Panc1 (cell line): Measurements from ENCODE around the gene CFAP77. TPM values are rescaled to one million over a fixed set of nuclear protein-coding genes. Genes with fewer than 3 reads are reported as not detected.

ENCODE experiments used
- ATAC-seq: fragments of 200-7000 bp; cut with Tn5 transposase; 2 replicates; pipeline ENCODE4 v1.9.1; 2020; ENCODE audit warnings: mild to moderate bottlenecking, moderate library complexity
- BruUV-seq: library from RNA; stranded (reverse); fragments of 400-500 nt; replicated peaks from 2 replicates; lab custom pipeline; 2021; lab: Mats Ljungman, UMichigan
- CTCF ChIA-PET: fragments of 300-600 bp; sonication (Branson Sonifier 250); formaldehyde crosslinking; loops from one replicate; lab custom pipeline; 2022; ENCODE audit warnings: antibody characterized with exemption; lab: Charles Lee
- POLR2A ChIA-PET: fragments of 300-600 bp; sonication (Branson Sonifier 250); formaldehyde crosslinking; loops from one replicate; lab custom pipeline; 2022; ENCODE audit warnings: antibody characterized with exemption; lab: Charles Lee
- DNase-seq: peaks from one replicate; pipeline ENCODE4 v3.0.0-alpha.2; 2010; ENCODE audit warnings: low read depth, low spot score
- H3K27ac ChIP-seq: 2 replicates; pipeline ENCODE4 v1.5.1; 2011; ENCODE audit warnings: mild to moderate bottlenecking, low read length, inconsistent platforms
- H3K27me3 ChIP-seq: fragments of 200-500 bp; sonication (Bioruptor generic); 2 replicates; pipeline ENCODE4 v1.6.0; 2014; ENCODE audit warnings: low read length, inconsistent platforms; ENCODE audit not compliant: control insufficient read depth, insufficient read depth
- H3K36me3 ChIP-seq: fragments of 200-500 bp; sonication (Bioruptor generic); 2 replicates; pipeline ENCODE4 v1.5.1; 2014; ENCODE audit warnings: inconsistent platforms, mild to moderate bottlenecking, low read length, moderate library complexity; ENCODE audit not compliant: control insufficient read depth, insufficient read depth
- H3K4me1 ChIP-seq: 2 replicates; pipeline ENCODE4 v1.5.1; 2011; ENCODE audit warnings: inconsistent platforms, mild to moderate bottlenecking, low read length, moderate library complexity; ENCODE audit not compliant: control insufficient read depth, insufficient read depth
- H3K4me3 ChIP-seq, 2 experiments: 2 replicates each; pipeline ENCODE4 v1.5.1; 2011 to 2012; ENCODE audit warnings: low read depth in 2 of 2, low read length in 2 of 2, mild to moderate bottlenecking in 2 of 2, inconsistent platforms in 1 of 2, moderate library complexity in 1 of 2
- H3K9me3 ChIP-seq: fragments of 200-500 bp; sonication (Bioruptor generic); 2 replicates; pipeline ENCODE4 v1.5.1; 2014; ENCODE audit warnings: low read depth, mild to moderate bottlenecking, inconsistent platforms, low read length, moderate library complexity; ENCODE audit not compliant: control insufficient read depth, insufficient read depth
- CTCF ChIP-seq: fragments of 450-650 bp; IDR thresholded peaks from 2 replicates; pipeline ENCODE4 v1.5.1; 2017; ENCODE audit warnings: mild to moderate bottlenecking
- POLR2AphosphoS5 ChIP-seq: IDR thresholded peaks from 2 replicates; pipeline ENCODE4 v1.6.1; 2012; ENCODE audit warnings: mild to moderate bottlenecking, low read depth, low read length, moderate library complexity
- REST ChIP-seq, 2 experiments: IDR thresholded peaks; 2 replicates each; pipeline ENCODE4 v1.6.1; 2011 to 2012; ENCODE audit warnings: low read depth in 2 of 2, control low read depth in 1 of 2, low read length in 1 of 2, mild to moderate bottlenecking in 1 of 2, moderate library complexity in 1 of 2; ENCODE audit not compliant: insufficient read depth in 1 of 2
- SIN3A ChIP-seq: IDR thresholded peaks from 2 replicates; pipeline ENCODE4 v1.6.1; 2012; ENCODE audit warnings: low read depth, mild to moderate bottlenecking, low read length, moderate library complexity, borderline replicate concordance; ENCODE audit not compliant: insufficient read depth
- TCF7L2 ChIP-seq: IDR thresholded peaks from 2 replicates; pipeline ENCODE4 v1.6.1; 2011; ENCODE audit warnings: mild to moderate bottlenecking, low read depth, low read length, inconsistent platforms
- in situ Hi-C: cut with HindIII; loops from 2 replicates; pipeline ENCODE4 v1.10.0; 2016; ENCODE audit warnings: low sequenced_read_pairs, low pct_unique_long_range_greater_than_20kb
- intact Hi-C: fragments of 100-400 bp; cut with micrococcal nuclease; formaldehyde crosslinking; loops from one replicate; pipeline ENCODE4 v1.10.0; 2022; ENCODE audit not compliant: unreplicated experiment
- total RNA-seq: library from RNA; stranded (reverse); gene quantifications from one replicate; pipeline ENCODE4 v1.2.1, GENCODE V29; 2021; ENCODE audit not compliant: unreplicated experiment

Gene CFAP77
- total RNA-seq, 1 experiment from 2014 or later, result not detected

GRCh38 chr9:132615774-132616173 lies 205.8 kb downstream of the CFAP77 start:
- DNase-seq, result no peak
- Histone ChIP-seq H3K36me3 (peaks cover 20% of the 10 kb centered on the region), H3K4me3 (no peak overlapping the region), H3K9me3 (no peaks in the 10 kb centered on the region), H3K4me1 (no peaks in the 10 kb centered on the region), H3K27ac (no peak overlapping the region), H3K27me3 (no peaks in the 10 kb centered on the region)
- TF ChIP-seq POLR2AphosphoS5 (no peak), CTCF (no peak), REST (IDR thresholded peaks at IDR 0.05; ENCODE audit: insufficient read depth in 1 of 2, low read depth in 2 of 2, low read length in 1 of 2) (no peak), TCF7L2 (no peak), SIN3A (no peak)
- POLR2A ChIA-PET, result interaction anchor here (0.6 kb wide), 1 partner anchor 81 kb away, joined by 3 read pairs; no protein-coding TSS in a partner anchor
- in situ Hi-C loops (no loop called here), intact Hi-C loops (no loop called here)
- no peak for ATAC-seq
- CTCF ChIA-PET, result no interaction called here
- BruUV-seq, result no TSS peak

- peaks cover 20% of the 10 kb centered on the region for H3K36me3 ChIP-seq
- H3K9me3 ChIP-seq, result no peaks in the 10 kb centered on the region
- no peaks in the 10 kb centered on the region for H3K4me1 ChIP-seq
- intact Hi-C loops, result no loop called here
- no peak overlapping the region for H3K27ac ChIP-seq
- no TSS peak for BruUV-seq
- ChIA-PET POLR2A (no interaction called here), CTCF (no interaction called here)
- ATAC-seq (no peak), DNase-seq (no peak)
- in situ Hi-C loops, result no loop called here
- no peak for TF ChIP-seq POLR2AphosphoS5
- TF ChIP-seq REST (IDR thresholded peaks at IDR 0.05; ENCODE audit: insufficient read depth in 1 of 2, low read depth in 2 of 2, low read length in 1 of 2), result no peak
- TF ChIP-seq TCF7L2, result no peak
- TF ChIP-seq SIN3A, result no peak
- no peak for TF ChIP-seq CTCF
- H3K27me3 ChIP-seq, result no peaks in the 10 kb centered on the region
- no peak overlapping the region for H3K4me3 ChIP-seq
Measured at GRCh38 chr9:132616725-132617124, 206.7 kb downstream of the CFAP77 start.
